Tibial artery (tissue), 4 donors: ENCODE measurements around the gene RAB32.

Experiments used
- DNase-seq, 2 donors: peaks; one replicate each; pipeline ENCODE4 v3.0.0-alpha.2; 2019
- H3K27ac ChIP-seq, 2 donors: fragments of 200-600 bp; sonication (generic) in 1 of 2; 1 replicate in 1 of 2; 2 replicates in 1 of 2; pipeline ENCODE4 v1.5.1; 2018 to 2019; ENCODE audit warnings: mild to moderate bottlenecking in 1 of 2
- H3K27me3 ChIP-seq, 2 donors: fragments of 200-600 bp; sonication (generic) in 1 of 2; one replicate each; pipeline versions ENCODE4 v1.5.1 to v1.6.0; 2016 to 2019
- H3K36me3 ChIP-seq, 3 donors: fragments of 200-600 bp; sonication (generic) in 2 of 3; one replicate each; pipeline ENCODE4 v1.5.1; 2016 to 2019; ENCODE audit warnings: mild to moderate bottlenecking in 2 of 3
- H3K4me1 ChIP-seq, 4 donors: fragments of 200-600 bp; sonication (generic) in 2 of 4; 1 replicate in 3 of 4; 2 replicates in 1 of 4; pipeline ENCODE4 v1.5.1; 2016 to 2019
- H3K4me3 ChIP-seq, 2 donors: fragments of 200-600 bp; sonication (generic) in 1 of 2; 1 replicate in 1 of 2; 2 replicates in 1 of 2; pipeline ENCODE4 v1.5.1; 2018 to 2019; ENCODE audit warnings: mild to moderate bottlenecking in 2 of 2
- H3K9me3 ChIP-seq, 3 donors: fragments of 200-600 bp; sonication (generic) in 1 of 3; one replicate each; pipeline ENCODE4 v1.5.1; 2016 to 2019
- CTCF ChIP-seq, 2 experiments: fragments of 200-600 bp in 1 of 2; fragments of 450-650 bp in 1 of 2; IDR thresholded peaks; one replicate each; pipeline ENCODE4 v1.5.1; 2017 to 2019; ENCODE audit warnings: antibody characterized with exemption in 2 of 2, mild to moderate bottlenecking in 1 of 2, moderate library complexity in 1 of 2
- intact Hi-C: fragments of 100-400 bp; cut with DNase I; formaldehyde crosslinking; loops from one replicate; pipeline ENCODE4 v1.15.0; 2023; ENCODE audit warnings: low total_unique reads

Gene RAB32

GRCh38 chr6:146543211-146543939 is at the start of gene RAB32:
Gene RAB32, plus strand, starts transcription at chr6:146543833. Its CDS starts 39 bp downstream, at chr6:146543872.
- TF ChIP-seq CTCF (IDR thresholded peaks at IDR 0.05) = peak; percentile 66 to 69
- Histone ChIP-seq H3K4me1 (peaks cover 0 to 39% (median 21%) of the 10 kb centered on the region in 4 donors), H3K9me3 (no peaks in the 10 kb centered on the region), H3K36me3 (no peaks in the 10 kb centered on the region), H3K27ac (peak within 1 kb of the TSS; percentile 98 to 99), H3K4me3 (peak within 1 kb of the TSS; percentile 79 to 83), H3K27me3 (no peaks in the 10 kb centered on the region)
- intact Hi-C loops = loop anchor here (5.0 to 10.0 kb wide), 3 partner anchors 159 to 809 kb away; partner anchors contain the start of genes EPM2A and SHPRH
- DNase-seq = peak; percentile 94 to 98

DNA sequence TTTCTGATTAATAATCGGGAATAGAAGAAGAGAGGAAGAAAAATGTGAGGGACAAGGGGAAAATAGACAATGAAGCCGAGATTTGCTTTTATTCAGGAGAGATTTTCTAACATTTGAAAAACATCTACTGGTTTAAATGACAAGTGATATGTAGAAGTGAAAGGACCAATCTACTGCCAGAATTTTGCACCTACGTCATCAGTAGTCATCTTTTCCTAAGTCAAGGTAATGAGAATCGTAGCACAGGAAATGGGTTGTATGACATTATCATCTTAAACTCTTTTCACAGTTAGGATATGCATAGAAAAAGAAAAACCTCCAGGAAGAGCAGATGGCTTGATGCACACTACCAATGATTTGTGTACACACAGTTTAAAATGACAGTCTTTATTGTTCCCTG is 45.3 kb upstream of the RAB32 start:
- Histone ChIP-seq H3K4me3 (no peak overlapping the region), H3K27me3 (no peaks in the 10 kb centered on the region), H3K9me3 (no peaks in the 10 kb centered on the region), H3K36me3 (no peaks in the 10 kb centered on the region), H3K4me1 (no peaks in the 10 kb centered on the region), H3K27ac (no peak overlapping the region)
- intact Hi-C loops = no loop called here
- TF ChIP-seq CTCF (IDR thresholded peaks at IDR 0.05) = no peak
- no peak for DNase-seq

GRCh38 chr6:146503096-146503495 is 40.5 kb upstream of the RAB32 start:
- Histone ChIP-seq H3K27ac (no peak overlapping the region), H3K9me3 (no peaks in the 10 kb centered on the region), H3K4me3 (no peak overlapping the region), H3K27me3 (no peaks in the 10 kb centered on the region), H3K36me3 (no peaks in the 10 kb centered on the region), H3K4me1 (no peaks in the 10 kb centered on the region)
- intact Hi-C loops = no loop called here
- DNase-seq = no peak
- TF ChIP-seq CTCF (IDR thresholded peaks at IDR 0.05) = no peak

- Histone ChIP-seq H3K9me3 (peaks cover 0 to 4% (median 0%) of the 10 kb centered on the region in 3 donors), H3K27ac (no peak overlapping the region), H3K36me3 (no peaks in the 10 kb centered on the region), H3K4me1 (no peaks in the 10 kb centered on the region), H3K27me3 (no peaks in the 10 kb centered on the region), H3K4me3 (no peak overlapping the region)
- no peak for DNase-seq
- no peak for TF ChIP-seq CTCF (IDR thresholded peaks at IDR 0.05)
- intact Hi-C loops = no loop called here
These were observed 28.4 kb upstream of the RAB32 start for GRCh38 chr6:146515212-146515611.

GRCh38 chr6:146526192-146526591 is 17.4 kb upstream of the RAB32 start:
- Histone ChIP-seq H3K4me1 (no peaks in the 10 kb centered on the region), H3K4me3 (no peak overlapping the region), H3K27me3 (no peaks in the 10 kb centered on the region), H3K36me3 (no peaks in the 10 kb centered on the region), H3K27ac (no peak overlapping the region), H3K9me3 (no peaks in the 10 kb centered on the region)
- no peak for DNase-seq
- TF ChIP-seq CTCF (IDR thresholded peaks at IDR 0.05) = no peak
- intact Hi-C loops = no loop called here
